Uterus (tissue), 4 donors: ENCODE measurements around the gene ORC5. TPM values are rescaled to one million over a fixed set of nuclear protein-coding genes. Genes with fewer than 3 reads are reported as not detected.

Source experiments
- DNase-seq, 2 donors: peaks; one replicate each; pipeline ENCODE4 v3.0.0-alpha.2; 2019 to 2020
- H3K27ac ChIP-seq, 2 donors: fragments of 200-600 bp; sonication (generic); 1 replicate in 1 of 2; 2 replicates in 1 of 2; pipeline ENCODE4 v1.5.1; 2016 to 2018
- H3K27me3 ChIP-seq, 2 donors: fragments of 200-600 bp; sonication (generic); one replicate each; pipeline ENCODE4 v1.5.1; 2018 to 2019; ENCODE audit warnings: control low read depth in 1 of 2
- H3K36me3 ChIP-seq, 2 donors: fragments of 200-600 bp; sonication (generic); one replicate each; pipeline ENCODE4 v1.5.1; 2019; ENCODE audit warnings: control low read depth in 1 of 2
- H3K4me1 ChIP-seq, 2 donors: fragments of 200-600 bp; sonication (generic); one replicate each; pipeline ENCODE4 v1.5.1; 2018 to 2019; ENCODE audit warnings: control low read depth in 1 of 2
- H3K4me3 ChIP-seq, 2 donors: fragments of 200-600 bp; sonication (generic); 1 replicate in 1 of 2; 2 replicates in 1 of 2; pipeline ENCODE4 v1.5.1; 2018 to 2019; ENCODE audit warnings: mild to moderate bottlenecking in 1 of 2
- H3K9me3 ChIP-seq, 2 donors: fragments of 200-600 bp; sonication (generic); one replicate each; pipeline ENCODE4 v1.5.1; 2019; ENCODE audit warnings: control low read depth in 1 of 2
- CTCF ChIP-seq, 4 experiments: fragments of 200-600 bp in 2 of 4; fragments of 450-650 bp in 2 of 4; sonication (generic) in 2 of 4; IDR thresholded peaks; one replicate each; pipeline ENCODE4 v1.5.1; 2016 to 2019; ENCODE audit warnings: antibody characterized with exemption in 4 of 4, mild to moderate bottlenecking in 2 of 4, moderate library complexity in 1 of 4
- POLR2A ChIP-seq, 2 donors: fragments of 450-650 bp; IDR thresholded peaks; one replicate each; pipeline ENCODE4 v1.6.1; 2016; ENCODE audit warnings: antibody characterized with exemption in 2 of 2, mild to moderate bottlenecking in 1 of 2, moderate library complexity in 1 of 2
- intact Hi-C: fragments of 100-400 bp; cut with DNase I; formaldehyde crosslinking; loops from one replicate; pipeline ENCODE4 v1.15.1; 2023; ENCODE audit warnings: low total_unique reads
- total RNA-seq, 4 donors: library from RNA; depleted of rRNA in 3 of 4; stranded (reverse); fragments of >200 nt in 3 of 4; gene quantifications; one replicate each; pipeline versions ENCODE4 v1.1.0 to v1.2.4, GENCODE V29; 2014 to 2023
- donor health status: DM: yes; HTN: yes; CAD: no.

Gene ORC5
- total RNA-seq, 4 donors from 2014 or later = 18.5 to 61.9 (median 31.9) TPM

- Histone ChIP-seq H3K4me3 (no peak overlapping the region), H3K27ac (no peak overlapping the region), H3K27me3 (no peaks in the 10 kb centered on the region), H3K9me3 (no peaks in the 10 kb centered on the region), H3K36me3 (no peaks in the 10 kb centered on the region), H3K4me1 (no peaks in the 10 kb centered on the region)
- no peak for DNase-seq
- TF ChIP-seq POLR2A (IDR thresholded peaks at IDR 0.05) (no peak), CTCF (IDR thresholded peaks at IDR 0.05) (no peak)
- intact Hi-C loops = no loop called here
These were observed 116.6 kb downstream of the ORC5 start for GRCh38 chr7:104091242-104091641.

- TF ChIP-seq POLR2A (IDR thresholded peaks at IDR 0.05) = no peak
- Histone ChIP-seq H3K27ac (no peak overlapping the region), H3K36me3 (no peaks in the 10 kb centered on the region), H3K4me3 (no peak overlapping the region), H3K9me3 (no peaks in the 10 kb centered on the region), H3K4me1 (no peaks in the 10 kb centered on the region), H3K27me3 (no peaks in the 10 kb centered on the region)
- no peak for DNase-seq
- intact Hi-C loops = no loop called here
These were observed 118.2 kb downstream of the ORC5 start for GRCh38 chr7:104089612-104090011.

- H3K4me1 ChIP-seq = no peaks in the 10 kb centered on the region
- no peak for DNase-seq
- H3K27ac ChIP-seq = no peak overlapping the region
- H3K36me3 ChIP-seq = no peaks in the 10 kb centered on the region
- no peaks in the 10 kb centered on the region for H3K9me3 ChIP-seq
- no peak overlapping the region for H3K4me3 ChIP-seq
- intact Hi-C loops = no loop called here
- no peak for TF ChIP-seq POLR2A (IDR thresholded peaks at IDR 0.05)
- no peak for TF ChIP-seq CTCF (IDR thresholded peaks at IDR 0.05)
- no peaks in the 10 kb centered on the region for H3K27me3 ChIP-seq
These were observed 118.8 kb downstream of the ORC5 start for GRCh38 chr7:104089061-104089460.

Other genes starting within 250 kb of the ORC5 start
- 10 to 100 TPM in 2 of 4 donors, 1 to 10 TPM in 2; 1.8 to 47.4 (median 6.7) TPM for gene RELN, start 218.4 kb downstream of the ORC5 start, total RNA-seq
- gene LHFPL3, start 120.6 kb upstream of the ORC5 start, total RNA-seq = under 1 TPM in 1 of 4 donors, not detected in 3; 0.83 TPM